Neuronal stem cell (in vitro differentiated cells): Measurements from ENCODE around the gene ATOH8.
A peak's percentile ranks its signal among the peaks of the same experiment; 100 is the strongest.

Experiments used
- DNase-seq: peaks from one replicate; pipeline ENCODE4 v3.0.0-alpha.2; 2013; ENCODE audit warnings: low spot score
- H2AFZ ChIP-seq: one replicate; pipeline ENCODE4 v1.6.1; 2013; ENCODE audit warnings: mild to moderate bottlenecking, low read length, inconsistent platforms
- H2AK5ac ChIP-seq: 2 replicates; pipeline ENCODE4 v1.6.1; 2013; ENCODE audit warnings: low read depth, mild to moderate bottlenecking, inconsistent platforms, low read length, moderate library complexity, mixed read lengths
- H2BK120ac ChIP-seq: 2 replicates; pipeline ENCODE4 v1.6.1; 2013; ENCODE audit warnings: low read depth, mild to moderate bottlenecking, inconsistent platforms, low read length, moderate library complexity, mixed read lengths
- H2BK12ac ChIP-seq: one replicate; pipeline ENCODE4 v1.6.1; 2013; ENCODE audit warnings: low read length, inconsistent platforms
- H2BK15ac ChIP-seq: 2 replicates; pipeline ENCODE4 v1.6.1; 2013; ENCODE audit warnings: mild to moderate bottlenecking, low read length, inconsistent platforms, mixed read lengths
- H2BK5ac ChIP-seq: one replicate; pipeline ENCODE4 v1.6.1; 2013; ENCODE audit warnings: inconsistent platforms, mild to moderate bottlenecking, low read length, moderate library complexity
- H3K14ac ChIP-seq: one replicate; pipeline ENCODE4 v1.6.1; 2013; ENCODE audit warnings: low read length, inconsistent platforms
- H3K18ac ChIP-seq: 2 replicates; pipeline ENCODE4 v1.6.1; 2013; ENCODE audit warnings: low read length, inconsistent platforms
- H3K23ac ChIP-seq: 2 replicates; pipeline ENCODE4 v1.6.1; 2013; ENCODE audit warnings: low read depth, mild to moderate bottlenecking, mixed read lengths, low read length, inconsistent platforms; ENCODE audit not compliant: poor library complexity
- H3K27ac ChIP-seq: replicated peaks from 3 replicates; pipeline ENCODE4 v1.5.1; 2013; ENCODE audit warnings: low read length, inconsistent platforms
- H3K27me3 ChIP-seq, 3 experiments: 2 replicates each; pipeline ENCODE4 v1.6.1; 2013; ENCODE audit warnings: low read length in 3 of 3, mild to moderate bottlenecking in 2 of 3, inconsistent platforms in 1 of 3, low read depth in 1 of 3, mixed read lengths in 1 of 3, moderate library complexity in 1 of 3; ENCODE audit not compliant: control insufficient read depth in 3 of 3, insufficient read depth in 3 of 3
- H3K36me3 ChIP-seq, 2 donors: replicated peaks in 1 of 2; 2 replicates each; pipeline ENCODE4 v1.6.1; 2013; ENCODE audit warnings: low read length in 2 of 2; ENCODE audit not compliant: control insufficient read depth in 2 of 2, insufficient read depth in 2 of 2
- H3K4ac ChIP-seq: 2 replicates; pipeline ENCODE4 v1.6.1; 2013; ENCODE audit warnings: inconsistent platforms, mild to moderate bottlenecking, low read length, moderate library complexity
- H3K4me1 ChIP-seq, 2 donors: 1 replicate in 1 of 2; 2 replicates in 1 of 2; pipeline ENCODE4 v1.6.1; 2013; ENCODE audit warnings: low read length in 2 of 2, low read depth in 1 of 2; ENCODE audit not compliant: control insufficient read depth in 2 of 2, insufficient read depth in 1 of 2
- H3K4me2 ChIP-seq: one replicate; pipeline ENCODE4 v1.6.1; 2013; ENCODE audit warnings: mild to moderate bottlenecking, low read length, inconsistent platforms; ENCODE audit not compliant: insufficient read depth, poor library complexity, severe bottlenecking
- H3K4me3 ChIP-seq, 2 donors: 2 replicates each; pipeline ENCODE4 v1.5.1; 2013; ENCODE audit warnings: low read length in 2 of 2, mild to moderate bottlenecking in 2 of 2, inconsistent platforms in 1 of 2, moderate library complexity in 1 of 2
- H3K79me1 ChIP-seq: one replicate; pipeline ENCODE4 v1.6.1; 2013; ENCODE audit warnings: low read depth, mild to moderate bottlenecking, inconsistent platforms, low read length, moderate library complexity
- H3K9ac ChIP-seq: one replicate; pipeline ENCODE4 v1.6.1; 2013; ENCODE audit warnings: mild to moderate bottlenecking, low read depth, low read length, inconsistent platforms; ENCODE audit not compliant: poor library complexity
- H3K9me3 ChIP-seq, 2 donors: replicated peaks in 1 of 2; 2 replicates each; pipeline versions ENCODE3 to v1.6.1; 2013; ENCODE audit warnings: low read length in 2 of 2, mild to moderate bottlenecking in 2 of 2, inconsistent platforms in 1 of 2, low read depth in 1 of 2, mixed read lengths in 1 of 2, moderate library complexity in 1 of 2; ENCODE audit not compliant: control insufficient read depth in 2 of 2, insufficient read depth in 1 of 2
- H4K8ac ChIP-seq: one replicate; pipeline ENCODE4 v1.6.1; 2013; ENCODE audit warnings: low read depth, mild to moderate bottlenecking, inconsistent platforms, low read length, moderate library complexity
- H4K91ac ChIP-seq: one replicate; pipeline ENCODE4 v1.6.1; 2013; ENCODE audit warnings: low read length, low read depth, mild to moderate bottlenecking, inconsistent platforms; ENCODE audit not compliant: poor library complexity
- WGBS, 2 donors: extraction: QIAGEN DNeasy Blood & Tissue Kit; methylation state at CpG; one replicate each; pipeline ENCODE4 v1.1.7; 2013; ENCODE audit warnings: missing lambda C conversion rate in 2 of 2, mixed read lengths in 1 of 2; ENCODE audit not compliant: insufficient read length in 2 of 2, insufficient replicate concordance in 1 of 2; ENCODE audit errors: extremely low coverage in 2 of 2; 5-methylcytosine and 5-hydroxymethylcytosine counted together

The ATOH8 gene

DNA sequence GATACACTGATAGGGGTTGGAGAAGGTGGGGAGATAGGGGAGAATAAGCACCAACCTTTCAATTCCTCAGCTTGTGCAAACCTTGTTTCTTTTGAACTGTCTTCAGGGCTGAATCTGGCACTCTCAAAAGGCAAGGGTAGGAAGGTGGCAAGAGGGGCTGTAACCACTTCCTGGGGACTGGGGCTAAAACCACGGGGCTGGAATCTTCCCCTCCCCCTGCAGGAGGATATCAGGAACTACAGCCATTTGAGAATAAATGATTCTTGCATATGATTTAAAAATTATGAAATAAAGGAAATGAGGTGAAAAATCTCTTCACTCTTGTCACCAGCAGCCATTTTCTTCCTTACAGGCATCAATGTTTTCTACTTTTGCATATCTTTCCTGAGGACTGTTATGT is 50.8 kb downstream of the ATOH8 start:
- Histone ChIP-seq H3K4me2 (no peak overlapping the region), H2BK120ac (no peak overlapping the region), H3K36me3 (no peaks in the 10 kb centered on the region), H3K27me3 (no peaks in the 10 kb centered on the region), H2BK5ac (no peak overlapping the region), H2AK5ac (no peak overlapping the region), H4K91ac (no peak overlapping the region), H3K27ac (no peak overlapping the region), H2BK12ac (no peak overlapping the region), H3K9me3 (peaks cover 2% of the 10 kb centered on the region in 2 donors), H3K14ac (no peak overlapping the region), H3K4me1 (no peaks in the 10 kb centered on the region), H3K4ac (no peak overlapping the region), H4K8ac (no peak overlapping the region), H3K79me1 (no peaks in the 10 kb centered on the region), H3K4me3 (no peak overlapping the region), H3K9ac (no peak overlapping the region), H2BK15ac (no peak overlapping the region), H2AFZ (no peak overlapping the region), H3K18ac (no peak overlapping the region), H3K23ac (no peak overlapping the region)
- no CpG with 5 or more reads among the region's 1 CpG for WGBS, 2 donors
- DNase-seq = no peak

DNA sequence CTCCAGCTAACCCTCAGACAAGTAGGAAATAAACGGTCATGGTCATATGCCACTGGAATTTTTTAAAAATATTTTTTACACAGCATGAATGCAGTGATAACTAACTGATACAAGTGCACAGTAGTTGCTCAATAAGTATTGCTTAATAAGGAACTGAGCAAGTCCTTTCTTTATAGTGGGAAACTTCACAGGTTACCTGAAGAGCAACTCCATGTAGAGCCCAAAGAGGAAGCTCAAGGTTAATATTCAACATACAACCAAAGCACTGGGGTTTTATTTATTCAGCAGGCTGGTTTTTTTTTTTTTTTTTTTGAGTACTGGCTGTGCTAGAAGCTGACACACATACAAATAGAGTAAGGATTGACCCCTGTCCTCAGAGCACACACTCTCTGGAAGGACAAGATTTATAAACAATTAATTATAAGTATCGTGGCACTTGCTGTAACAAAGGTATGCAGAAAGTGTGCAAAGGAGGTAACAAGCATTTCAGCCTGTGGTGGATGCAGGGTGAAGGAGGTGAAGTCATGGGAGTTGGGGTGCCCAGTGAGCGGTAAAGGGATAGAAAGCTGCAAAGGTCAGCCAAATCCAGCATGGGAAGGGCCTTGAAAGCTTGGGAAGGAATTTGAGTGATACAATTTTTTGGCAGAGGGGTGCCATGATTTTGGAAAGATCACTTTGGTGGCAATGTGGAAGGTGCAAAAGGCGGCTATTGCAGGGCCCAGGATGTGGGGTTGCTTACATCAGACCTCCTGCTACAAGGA is 52.7 kb downstream of the ATOH8 start:
- WGBS, 2 donors = no CpG with 5 or more reads among the region's 4 CpGs
- H3K4me3 ChIP-seq = no peak overlapping the region

DNA sequence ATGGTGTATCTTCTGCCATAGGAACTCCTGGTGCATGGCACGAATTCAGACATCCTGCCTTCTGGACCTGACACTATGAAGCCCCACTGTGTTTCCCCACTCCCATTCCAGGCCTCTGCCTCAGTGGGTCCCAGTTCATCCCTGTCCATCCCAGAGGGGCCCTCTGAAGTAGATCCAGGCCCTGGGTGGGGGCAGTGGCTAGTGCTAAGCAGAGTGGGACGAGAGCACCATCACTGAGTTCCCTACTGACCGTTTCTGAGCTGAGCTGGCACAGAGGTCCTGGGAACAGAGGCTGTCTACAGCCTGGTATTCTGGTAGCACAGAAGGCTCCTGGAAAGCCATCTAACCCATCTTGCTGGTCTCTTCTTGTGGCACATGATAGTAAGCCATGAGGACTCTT is 54.0 kb downstream of the ATOH8 start:
- Histone ChIP-seq H3K4me3 (no peak overlapping the region), H4K91ac (no peak overlapping the region), H2BK15ac (no peak overlapping the region), H3K14ac (no peak overlapping the region), H2BK120ac (no peak overlapping the region), H3K79me1 (no peaks in the 10 kb centered on the region), H2BK5ac (no peak overlapping the region), H3K4ac (no peak overlapping the region), H2AFZ (no peak overlapping the region), H3K36me3 (no peaks in the 10 kb centered on the region), H3K9ac (no peak overlapping the region), H3K4me1 (no peaks in the 10 kb centered on the region), H3K23ac (no peak overlapping the region), H2BK12ac (no peak overlapping the region), H3K27me3 (no peaks in the 10 kb centered on the region), H2AK5ac (no peak overlapping the region), H3K9me3 (no peaks in the 10 kb centered on the region), H3K4me2 (no peak overlapping the region), H3K18ac (no peak overlapping the region), H4K8ac (no peak overlapping the region), H3K27ac (no peak overlapping the region)
- no CpG with 5 or more reads among the region's 3 CpGs for WGBS, 2 donors
- no peak for DNase-seq

More for the DNA sequence above, 52.7 kb downstream of the ATOH8 start:
- no peak overlapping the region for H2BK5ac ChIP-seq
- no peaks in the 10 kb centered on the region for H3K36me3 ChIP-seq
- H3K9me3 ChIP-seq = peaks cover 0 to 2% of the 10 kb centered on the region in 2 donors
- no peak overlapping the region for H4K91ac ChIP-seq
- H3K79me1 ChIP-seq = no peaks in the 10 kb centered on the region
- no peaks in the 10 kb centered on the region for H3K4me1 ChIP-seq
- H2AK5ac ChIP-seq = no peak overlapping the region
- H3K27ac ChIP-seq = no peak overlapping the region
- H3K9ac ChIP-seq = no peak overlapping the region
- no peak overlapping the region for H3K14ac ChIP-seq
- no peak overlapping the region for H4K8ac ChIP-seq
- H2BK15ac ChIP-seq = no peak overlapping the region
- no peak overlapping the region for H2BK12ac ChIP-seq
- no peak overlapping the region for H3K4me2 ChIP-seq
- H3K23ac ChIP-seq = no peak overlapping the region
- H3K4ac ChIP-seq = no peak overlapping the region
- H2AFZ ChIP-seq = no peak overlapping the region
- H3K27me3 ChIP-seq = no peaks in the 10 kb centered on the region
- no peak for DNase-seq
- no peak overlapping the region for H2BK120ac ChIP-seq
- H3K18ac ChIP-seq = no peak overlapping the region

DNA sequence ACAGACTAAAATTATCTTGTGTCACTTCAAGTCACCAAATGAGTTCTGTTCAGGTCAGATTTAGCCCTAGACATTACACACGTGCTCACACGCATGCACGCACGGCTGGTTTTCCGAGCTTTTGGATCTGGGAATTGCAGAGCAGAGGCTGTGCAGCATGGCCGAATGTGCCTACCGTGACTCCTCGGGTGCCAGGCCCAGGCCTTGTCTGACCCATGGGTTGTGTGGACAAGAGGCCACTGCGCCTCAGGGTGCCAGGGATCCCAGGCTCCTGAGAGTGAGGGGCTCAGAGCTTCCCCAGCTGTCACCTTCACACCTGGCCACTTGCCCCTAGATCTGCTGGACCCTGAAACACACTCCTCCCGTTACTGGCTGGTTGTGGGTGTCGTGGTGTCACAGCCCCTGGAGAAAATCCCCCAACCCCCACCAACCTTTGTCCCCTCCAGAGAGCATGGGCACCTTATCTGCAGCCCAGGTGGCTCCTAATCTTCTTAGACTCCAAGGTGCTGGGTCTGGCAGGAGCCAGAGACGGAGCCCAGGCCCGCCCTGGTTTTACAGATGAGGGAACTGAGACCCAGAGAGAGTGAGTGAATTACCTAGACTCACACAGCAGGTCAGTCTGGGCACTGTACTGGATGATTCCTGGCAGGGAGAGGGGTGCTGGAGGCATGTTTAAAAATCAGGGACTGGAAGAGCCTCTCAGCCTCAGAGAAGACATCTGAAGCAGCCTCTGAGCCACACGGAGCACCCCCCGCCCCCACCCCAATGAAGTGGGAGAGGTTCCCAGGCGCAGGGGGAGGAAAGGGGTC is 56.8 kb downstream of the ATOH8 start:
- no peaks in the 10 kb centered on the region for H3K27me3 ChIP-seq
- H2AK5ac ChIP-seq = peak overlapping the region; percentile 92
- H3K9ac ChIP-seq = peak overlapping the region; percentile 31
- no peak overlapping the region for H2BK120ac ChIP-seq
- no CpG with 5 or more reads among the region's 16 CpGs for WGBS, 2 donors
- DNase-seq = no peak
- no peak overlapping the region for H3K4me3 ChIP-seq
- no peaks in the 10 kb centered on the region for H3K36me3 ChIP-seq
- peak overlapping the region; percentile 59 for H2BK15ac ChIP-seq
- H3K4me2 ChIP-seq = no peak overlapping the region
- H3K4me1 ChIP-seq = peaks cover 0 to 3% of the 10 kb centered on the region in 2 donors
- no peak overlapping the region for H3K23ac ChIP-seq
- peak overlapping the region; percentile 10 for H2AFZ ChIP-seq
- no peak overlapping the region for H3K14ac ChIP-seq
- no peaks in the 10 kb centered on the region for H3K79me1 ChIP-seq
- no peak overlapping the region for H3K27ac ChIP-seq
- H2BK12ac ChIP-seq = no peak overlapping the region
- no peaks in the 10 kb centered on the region for H3K9me3 ChIP-seq
- H2BK5ac ChIP-seq = no peak overlapping the region
- no peak overlapping the region for H4K91ac ChIP-seq
- no peak overlapping the region for H4K8ac ChIP-seq
- H3K4ac ChIP-seq = no peak overlapping the region
- H3K18ac ChIP-seq = peak overlapping the region; percentile 75
